ENCODE measurements around the gene KIRREL2. TPM values are rescaled to one million over a fixed set of nuclear protein-coding genes. Genes with fewer than 3 reads are reported as not detected.

The KIRREL2 gene
- polyA plus RNA-seq, 3 donors: not detected

GRCh38 chr19:35811317-35812219 is 45.1 kb upstream of the KIRREL2 start:
- Mint-ChIP-seq H3K36me3 (no peaks in the 10 kb centered on the region), H3K4me1 (no peaks in the 10 kb centered on the region), H3K27me3 (ENCODE audit: low read depth in 3 of 3) (peaks cover 2 to 12% (median 8%) of the 10 kb centered on the region in 3 donors), H3K4me3 (no peak overlapping the region), H3K9me3 (peaks cover 0 to 4% (median 0%) of the 10 kb centered on the region in 7 donors), H3K27ac (no peak overlapping the region)
- no peak overlapping the region for H3K9ac ChIP-seq (ENCODE audit: insufficient read depth, low read length, poor library complexity, severe bottlenecking)
- 90% methylated on average over 15 of the region's 18 CpGs for WGBS (ENCODE audit: insufficient coverage)
- TF ChIP-seq, protein P1, sequence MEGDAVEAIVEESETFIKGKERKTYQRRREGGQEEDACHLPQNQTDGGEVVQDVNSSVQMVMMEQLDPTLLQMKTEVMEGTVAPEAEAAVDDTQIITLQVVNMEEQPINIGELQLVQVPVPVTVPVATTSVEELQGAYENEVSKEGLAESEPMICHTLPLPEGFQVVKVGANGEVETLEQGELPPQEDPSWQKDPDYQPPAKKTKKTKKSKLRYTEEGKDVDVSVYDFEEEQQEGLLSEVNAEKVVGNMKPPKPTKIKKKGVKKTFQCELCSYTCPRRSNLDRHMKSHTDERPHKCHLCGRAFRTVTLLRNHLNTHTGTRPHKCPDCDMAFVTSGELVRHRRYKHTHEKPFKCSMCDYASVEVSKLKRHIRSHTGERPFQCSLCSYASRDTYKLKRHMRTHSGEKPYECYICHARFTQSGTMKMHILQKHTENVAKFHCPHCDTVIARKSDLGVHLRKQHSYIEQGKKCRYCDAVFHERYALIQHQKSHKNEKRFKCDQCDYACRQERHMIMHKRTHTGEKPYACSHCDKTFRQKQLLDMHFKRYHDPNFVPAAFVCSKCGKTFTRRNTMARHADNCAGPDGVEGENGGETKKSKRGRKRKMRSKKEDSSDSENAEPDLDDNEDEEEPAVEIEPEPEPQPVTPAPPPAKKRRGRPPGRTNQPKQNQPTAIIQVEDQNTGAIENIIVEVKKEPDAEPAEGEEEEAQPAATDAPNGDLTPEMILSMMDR (IDR thresholded peaks at IDR 0.05): no peak
- H2AFZ ChIP-seq (ENCODE audit: insufficient read depth, low read depth, low read length, poor library complexity, severe bottlenecking): no peak overlapping the region
- DNase-seq: no peak
- no peaks in the 10 kb centered on the region for H3K27me3 ChIP-seq (ENCODE audit: control insufficient read depth in 2 of 2, insufficient read depth in 2 of 2, low read length in 2 of 2)
- no peak overlapping the region for H3K4me2 ChIP-seq (replicated peaks; ENCODE audit: extremely low read depth, low read length, poor library complexity, severe bottlenecking)
- no peaks in the 10 kb centered on the region for H3K36me3 ChIP-seq (replicated peaks in 1 of 2; ENCODE audit: control insufficient read depth in 1 of 2, insufficient read depth in 2 of 2, low read length in 2 of 2)
- H3K9me3 ChIP-seq (replicated peaks in 1 of 2; ENCODE audit: control insufficient read depth in 1 of 2, insufficient read depth in 1 of 2, low read length in 2 of 2): no peaks in the 10 kb centered on the region
- H3K27ac ChIP-seq (ENCODE audit: low read depth in 1 of 2, low read length in 2 of 2): no peak overlapping the region
- H3K4me3 ChIP-seq (replicated peaks in 1 of 3; ENCODE audit: low read depth in 2 of 3, low read length in 3 of 3): no peak overlapping the region
- no peaks in the 10 kb centered on the region for H4K20me1 ChIP-seq (ENCODE audit: insufficient read depth, low read length)
- no peaks in the 10 kb centered on the region for H3K4me1 ChIP-seq (ENCODE audit: control insufficient read depth in 1 of 2, insufficient read depth in 2 of 2, low read length in 2 of 2)
- intact Hi-C loops (cut with micrococcal nuclease): no loop called here
- H3K79me2 ChIP-seq (ENCODE audit: insufficient read depth, low read length): no peaks in the 10 kb centered on the region

DNA sequence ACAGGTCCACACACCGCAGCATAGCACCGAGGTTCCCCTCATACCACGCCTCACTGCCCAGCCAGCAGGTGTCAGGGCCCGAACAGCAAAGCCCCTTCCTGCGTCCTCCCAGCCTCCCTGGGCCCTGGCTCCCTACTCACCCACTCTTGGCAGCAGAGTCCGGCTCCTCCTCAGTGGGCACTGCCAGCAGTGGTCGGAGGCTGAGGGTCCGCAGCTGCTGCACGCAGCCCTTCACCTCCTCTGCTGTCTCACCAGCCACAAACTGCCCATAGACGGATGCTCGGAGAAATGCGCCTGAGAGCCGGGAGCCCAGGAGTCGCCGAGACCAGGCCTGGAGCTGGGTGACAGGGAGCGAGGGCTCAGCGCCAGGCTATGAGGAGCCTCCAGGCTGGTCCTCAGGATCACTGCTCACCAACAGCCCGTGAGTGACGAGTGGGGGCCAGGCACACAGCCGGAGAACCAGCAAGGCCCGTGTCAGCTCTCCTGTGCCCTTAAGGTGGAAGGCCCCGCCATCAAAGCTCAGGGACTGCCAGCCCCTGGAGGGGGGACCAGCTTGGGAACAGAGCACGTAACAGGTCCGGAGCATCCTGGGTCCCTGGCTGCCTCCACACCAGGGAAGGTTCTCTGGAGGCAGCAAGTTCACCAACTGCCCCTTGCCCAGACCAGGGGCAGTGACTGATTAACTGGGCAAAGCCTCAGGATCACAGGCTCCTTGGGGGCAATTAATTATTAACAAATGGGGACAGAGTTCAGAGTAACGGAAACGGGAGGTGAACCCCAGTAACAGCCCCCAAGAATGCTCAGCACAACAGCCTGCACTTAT is 44.3 kb upstream of the KIRREL2 start, which contains the start of gene PRODH2:
PRODH2 (minus strand) TSS at position 626 of the 823 bp plus-strand sequence; CDS start at position 586, 40 bp downstream.
- H3K27me3 Mint-ChIP-seq (ENCODE audit: low read depth in 3 of 3): peaks cover 2 to 15% (median 8%) of the 10 kb centered on the region in 3 donors
- no peaks in the 10 kb centered on the region for H3K9me3 ChIP-seq (replicated peaks in 1 of 2; ENCODE audit: control insufficient read depth in 1 of 2, insufficient read depth in 1 of 2, low read length in 2 of 2)
- H3K9ac ChIP-seq (ENCODE audit: insufficient read depth, low read length, poor library complexity, severe bottlenecking): no peak within 1 kb of the TSS
- H3K27ac Mint-ChIP-seq: no peak within 1 kb of the TSS
- H3K36me3 ChIP-seq (replicated peaks in 1 of 2; ENCODE audit: control insufficient read depth in 1 of 2, insufficient read depth in 2 of 2, low read length in 2 of 2): no peaks in the 10 kb centered on the region
- H3K9me3 Mint-ChIP-seq: peaks cover 0 to 3% (median 0%) of the 10 kb centered on the region in 7 donors
- no peak within 1 kb of the TSS for H3K4me2 ChIP-seq (replicated peaks; ENCODE audit: extremely low read depth, low read length, poor library complexity, severe bottlenecking)
- H3K79me2 ChIP-seq (ENCODE audit: insufficient read depth, low read length): no peaks in the 10 kb centered on the region
- intact Hi-C loops (cut with micrococcal nuclease): no loop called here
- no peaks in the 10 kb centered on the region for H3K27me3 ChIP-seq (ENCODE audit: control insufficient read depth in 2 of 2, insufficient read depth in 2 of 2, low read length in 2 of 2)
- H3K4me1 ChIP-seq (ENCODE audit: control insufficient read depth in 1 of 2, insufficient read depth in 2 of 2, low read length in 2 of 2): no peaks in the 10 kb centered on the region
- WGBS (ENCODE audit: insufficient coverage): 84% methylated on average over 26 of the region's 26 CpGs
- TF ChIP-seq, protein P1 (IDR thresholded peaks at IDR 0.05): no peak
- no peak within 1 kb of the TSS for H3K27ac ChIP-seq (ENCODE audit: low read depth in 1 of 2, low read length in 2 of 2)
- no peaks in the 10 kb centered on the region for H3K36me3 Mint-ChIP-seq
- H3K4me1 Mint-ChIP-seq: no peaks in the 10 kb centered on the region
- H2AFZ ChIP-seq (ENCODE audit: insufficient read depth, low read depth, low read length, poor library complexity, severe bottlenecking): no peak within 1 kb of the TSS
- no peak within 1 kb of the TSS for H3K4me3 ChIP-seq (replicated peaks in 1 of 3; ENCODE audit: low read depth in 2 of 3, low read length in 3 of 3)
- DNase-seq: no peak
- no peak within 1 kb of the TSS for H3K4me3 Mint-ChIP-seq
- no peaks in the 10 kb centered on the region for H4K20me1 ChIP-seq (ENCODE audit: insufficient read depth, low read length)

Data from CD14-positive monocyte (primary cell).